Hematopoietic multipotent progenitor cell (in vitro differentiated cells): ENCODE data around the gene INPP5F. TPM values are rescaled to one million over a fixed set of nuclear protein-coding genes. Genes with fewer than 3 reads are reported as not detected.

Source experiments
- DNase-seq, 3 donors: peaks; one replicate each; pipeline ENCODE4 v3.0.0-alpha.2; 2011 to 2015; ENCODE audit warnings: low read depth in 2 of 3, low spot score in 2 of 3
- total RNA-seq: library from RNA; depleted of rRNA; stranded (reverse); fragments of >200 nt; gene quantifications from one replicate; pipeline ENCODE4 v1.2.3, GENCODE V29; 2012

INPP5F gene, protein sequence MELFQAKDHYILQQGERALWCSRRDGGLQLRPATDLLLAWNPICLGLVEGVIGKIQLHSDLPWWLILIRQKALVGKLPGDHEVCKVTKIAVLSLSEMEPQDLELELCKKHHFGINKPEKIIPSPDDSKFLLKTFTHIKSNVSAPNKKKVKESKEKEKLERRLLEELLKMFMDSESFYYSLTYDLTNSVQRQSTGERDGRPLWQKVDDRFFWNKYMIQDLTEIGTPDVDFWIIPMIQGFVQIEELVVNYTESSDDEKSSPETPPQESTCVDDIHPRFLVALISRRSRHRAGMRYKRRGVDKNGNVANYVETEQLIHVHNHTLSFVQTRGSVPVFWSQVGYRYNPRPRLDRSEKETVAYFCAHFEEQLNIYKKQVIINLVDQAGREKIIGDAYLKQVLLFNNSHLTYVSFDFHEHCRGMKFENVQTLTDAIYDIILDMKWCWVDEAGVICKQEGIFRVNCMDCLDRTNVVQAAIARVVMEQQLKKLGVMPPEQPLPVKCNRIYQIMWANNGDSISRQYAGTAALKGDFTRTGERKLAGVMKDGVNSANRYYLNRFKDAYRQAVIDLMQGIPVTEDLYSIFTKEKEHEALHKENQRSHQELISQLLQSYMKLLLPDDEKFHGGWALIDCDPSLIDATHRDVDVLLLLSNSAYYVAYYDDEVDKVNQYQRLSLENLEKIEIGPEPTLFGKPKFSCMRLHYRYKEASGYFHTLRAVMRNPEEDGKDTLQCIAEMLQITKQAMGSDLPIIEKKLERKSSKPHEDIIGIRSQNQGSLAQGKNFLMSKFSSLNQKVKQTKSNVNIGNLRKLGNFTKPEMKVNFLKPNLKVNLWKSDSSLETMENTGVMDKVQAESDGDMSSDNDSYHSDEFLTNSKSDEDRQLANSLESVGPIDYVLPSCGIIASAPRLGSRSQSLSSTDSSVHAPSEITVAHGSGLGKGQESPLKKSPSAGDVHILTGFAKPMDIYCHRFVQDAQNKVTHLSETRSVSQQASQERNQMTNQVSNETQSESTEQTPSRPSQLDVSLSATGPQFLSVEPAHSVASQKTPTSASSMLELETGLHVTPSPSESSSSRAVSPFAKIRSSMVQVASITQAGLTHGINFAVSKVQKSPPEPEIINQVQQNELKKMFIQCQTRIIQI
- 5.4 TPM for total RNA-seq

DNA sequence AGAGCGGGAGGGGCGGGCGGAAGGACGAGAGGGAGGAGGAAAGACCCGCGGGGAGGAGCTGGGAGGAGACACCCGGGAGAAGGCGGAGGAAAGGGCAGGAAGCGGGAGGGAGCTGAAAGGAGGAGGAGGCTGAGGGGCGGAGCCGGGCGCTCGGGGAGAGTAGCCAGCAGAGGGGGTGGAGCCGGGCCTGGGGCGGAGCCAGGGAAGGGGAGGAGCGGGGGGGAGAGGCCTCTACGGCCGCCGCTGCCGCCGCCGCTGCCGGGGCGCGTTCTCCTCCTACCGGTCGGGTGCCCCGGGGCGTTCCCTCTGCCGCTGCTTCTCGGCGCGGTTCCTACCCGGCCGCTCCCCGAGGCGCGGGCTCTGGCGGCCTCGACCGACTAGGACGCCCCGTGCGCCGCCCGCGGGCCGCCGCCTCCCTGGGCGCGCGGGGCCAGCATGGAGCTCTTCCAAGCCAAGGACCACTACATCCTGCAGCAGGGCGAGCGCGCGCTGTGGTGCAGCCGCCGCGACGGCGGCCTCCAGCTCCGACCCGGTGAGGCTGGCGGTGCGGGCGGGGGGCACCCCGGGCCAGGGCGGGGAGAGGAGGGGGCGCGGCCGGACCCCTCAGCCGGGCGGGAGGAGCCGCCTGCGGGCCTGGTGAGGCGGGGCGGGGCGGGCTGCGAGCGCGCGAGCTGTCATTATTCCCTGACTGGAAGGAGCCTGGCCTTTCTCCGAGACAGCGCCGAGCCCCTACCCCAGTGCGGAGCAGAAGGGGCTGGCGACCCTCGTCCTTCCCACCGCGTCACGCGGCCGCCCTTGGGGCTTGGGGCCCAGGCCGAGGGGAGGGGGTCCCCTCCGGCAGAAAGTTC, at the start of gene INPP5F:
TSS of gene INPP5F (plus strand) at position 223 of the 848 bp plus-strand sequence. CDS start at position 436, 213 bp downstream.
- peak; percentile 89 to 98 (median 98) for DNase-seq

DNA sequence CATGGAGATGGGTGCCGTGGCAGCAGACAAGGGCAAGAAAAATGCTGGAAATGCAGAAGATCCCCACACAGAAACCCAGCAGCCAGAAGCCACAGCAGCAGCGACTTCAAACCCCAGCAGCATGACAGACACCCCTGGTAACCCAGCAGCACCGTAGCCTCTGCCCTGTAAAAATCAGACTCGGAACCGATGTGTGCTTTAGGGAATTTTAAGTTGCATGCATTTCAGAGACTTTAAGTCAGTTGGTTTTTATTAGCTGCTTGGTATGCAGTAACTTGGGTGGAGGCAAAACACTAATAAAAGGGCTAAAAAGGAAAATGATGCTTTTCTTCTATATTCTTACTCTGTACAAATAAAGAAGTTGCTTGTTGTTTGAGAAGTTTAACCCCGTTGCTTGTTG, 48.7 kb upstream of the INPP5F start:
- no peak for DNase-seq

DNA sequence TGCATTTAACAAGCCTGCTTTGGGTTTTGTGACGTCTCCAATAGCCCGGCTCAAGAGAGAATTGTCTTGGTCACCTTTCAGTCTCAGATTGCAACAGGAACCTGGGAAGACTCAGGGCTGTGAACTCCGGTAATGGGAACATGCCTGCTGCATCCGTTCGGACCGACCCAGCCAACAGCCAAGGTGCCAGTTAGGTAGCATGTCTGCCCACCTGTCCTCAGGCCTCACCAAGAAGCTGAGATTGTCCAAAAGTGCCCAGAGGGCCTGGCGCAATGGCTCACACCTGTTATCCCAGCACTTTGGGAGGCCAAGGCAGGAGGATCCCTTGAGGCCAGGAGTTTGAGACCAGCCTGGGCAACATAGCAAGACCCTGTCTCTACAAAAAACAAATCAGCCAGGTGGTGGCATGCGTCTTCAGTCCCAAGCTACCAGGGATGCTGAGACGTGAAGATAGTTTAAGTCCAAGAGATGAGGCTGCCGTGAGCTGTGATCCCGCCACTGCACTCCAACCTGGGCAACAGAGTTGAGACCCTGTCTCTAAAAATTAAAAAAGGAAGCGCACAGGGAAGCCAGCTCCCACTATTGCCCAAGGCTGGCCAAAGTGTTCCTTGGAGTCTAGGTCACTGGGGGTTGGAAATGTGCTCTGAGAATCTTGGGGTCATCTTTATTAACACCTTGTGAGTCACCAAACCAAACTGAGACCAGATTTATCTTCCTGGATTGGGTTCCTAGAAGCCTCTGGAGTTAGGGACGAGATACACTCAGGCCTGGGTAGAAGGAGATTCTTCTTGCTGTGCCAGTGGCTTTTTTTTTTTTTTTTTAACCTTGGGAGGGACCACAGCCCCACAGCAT, 47.7 kb upstream of the INPP5F start:
- DNase-seq, result no peak

DNA sequence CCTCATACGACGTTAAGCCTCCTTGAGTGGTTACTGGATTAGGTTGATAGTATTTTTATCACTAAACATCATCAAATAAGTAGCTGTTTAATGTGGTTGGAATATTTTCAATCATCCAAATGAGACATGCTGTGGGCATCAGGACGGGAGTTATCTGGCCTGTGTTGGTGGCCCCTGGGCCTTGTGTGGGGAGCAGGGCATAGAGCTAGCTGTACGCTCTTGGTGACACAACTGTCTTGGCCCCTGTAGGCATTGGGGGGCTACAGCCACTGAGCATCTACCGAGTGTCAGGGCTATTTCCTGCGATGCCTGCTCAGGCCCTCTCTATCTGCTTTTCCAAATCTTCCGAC, 46.4 kb upstream of the INPP5F start:
- no peak for DNase-seq

DNA sequence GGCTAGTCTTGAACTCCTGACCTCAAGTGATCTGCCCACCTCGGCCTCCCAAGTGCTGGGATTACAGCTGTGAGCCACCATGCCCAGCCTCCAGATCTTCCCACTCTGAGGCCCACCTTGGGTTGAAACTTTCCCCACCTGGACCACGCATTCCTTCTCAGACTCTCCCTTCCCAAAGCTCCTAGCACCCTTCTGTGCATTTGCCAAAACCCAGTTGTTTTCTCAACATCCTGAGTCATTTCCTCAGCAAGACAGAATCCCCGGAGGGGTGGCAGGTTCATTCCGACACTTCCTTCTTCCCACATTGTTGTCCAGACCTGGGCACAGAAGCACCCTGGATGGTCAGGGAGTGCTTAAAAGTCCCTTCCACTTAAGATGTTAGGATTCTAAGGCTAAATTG, 45.8 kb upstream of the INPP5F start:
- no peak for DNase-seq

DNA sequence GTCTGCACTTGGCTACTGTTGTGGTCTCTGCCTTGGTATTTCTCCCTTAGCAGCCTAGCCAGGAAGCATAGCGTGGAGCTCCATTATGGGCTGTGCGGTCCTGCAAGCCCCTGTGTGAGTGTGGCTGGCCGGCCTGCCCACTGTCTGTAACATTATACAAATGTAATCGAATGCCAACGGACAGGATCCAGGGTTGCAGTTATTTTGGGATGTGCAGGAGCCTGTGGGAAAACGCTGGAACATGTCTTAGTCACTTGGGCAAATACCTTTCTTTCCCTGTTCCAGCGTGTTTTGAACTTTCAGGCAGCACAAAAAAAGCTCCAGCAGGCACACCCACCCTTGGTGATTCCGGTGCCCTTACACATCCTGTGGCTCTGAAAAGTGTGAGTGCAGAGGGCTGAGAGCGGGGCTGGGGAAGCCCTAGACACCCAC, 45.2 kb upstream of the INPP5F start:
- DNase-seq, result no peak

DNA sequence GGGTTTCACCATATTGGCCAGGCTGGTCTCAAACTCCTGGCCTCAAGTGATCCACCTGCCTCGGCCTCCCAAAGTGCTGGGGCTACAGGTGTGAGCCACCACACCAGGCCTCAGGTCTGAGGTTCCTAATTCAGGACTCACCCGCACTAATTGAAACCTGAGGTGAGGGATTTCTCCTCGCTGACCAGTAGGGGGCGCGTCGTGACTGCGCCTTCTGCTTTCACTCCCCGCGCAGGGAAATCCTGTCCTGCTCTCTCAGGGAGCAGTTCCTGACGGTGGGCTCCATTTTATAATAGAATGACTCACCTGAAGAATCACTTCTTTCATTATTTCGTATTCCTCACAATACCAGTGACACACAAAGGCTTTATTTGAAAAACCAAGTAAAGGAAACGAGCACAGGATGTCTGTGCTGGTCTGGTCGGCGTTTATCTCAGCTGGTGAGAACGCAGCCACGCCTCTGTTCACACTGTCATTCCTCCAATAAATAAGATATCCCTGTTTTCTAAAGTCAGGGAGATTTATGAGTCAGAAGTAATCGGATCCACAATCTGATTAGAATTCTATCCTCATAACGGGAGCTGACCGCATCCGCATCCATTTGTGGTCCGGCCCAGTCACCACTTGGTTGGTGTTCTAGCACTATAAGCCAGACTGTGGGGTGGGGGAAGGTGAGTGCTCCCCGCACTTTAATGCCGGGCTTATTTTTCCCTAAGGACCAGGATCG, 39.2 kb upstream of the INPP5F start:
- DNase-seq, result peak; percentile 79 to 89 (median 83)

DNA sequence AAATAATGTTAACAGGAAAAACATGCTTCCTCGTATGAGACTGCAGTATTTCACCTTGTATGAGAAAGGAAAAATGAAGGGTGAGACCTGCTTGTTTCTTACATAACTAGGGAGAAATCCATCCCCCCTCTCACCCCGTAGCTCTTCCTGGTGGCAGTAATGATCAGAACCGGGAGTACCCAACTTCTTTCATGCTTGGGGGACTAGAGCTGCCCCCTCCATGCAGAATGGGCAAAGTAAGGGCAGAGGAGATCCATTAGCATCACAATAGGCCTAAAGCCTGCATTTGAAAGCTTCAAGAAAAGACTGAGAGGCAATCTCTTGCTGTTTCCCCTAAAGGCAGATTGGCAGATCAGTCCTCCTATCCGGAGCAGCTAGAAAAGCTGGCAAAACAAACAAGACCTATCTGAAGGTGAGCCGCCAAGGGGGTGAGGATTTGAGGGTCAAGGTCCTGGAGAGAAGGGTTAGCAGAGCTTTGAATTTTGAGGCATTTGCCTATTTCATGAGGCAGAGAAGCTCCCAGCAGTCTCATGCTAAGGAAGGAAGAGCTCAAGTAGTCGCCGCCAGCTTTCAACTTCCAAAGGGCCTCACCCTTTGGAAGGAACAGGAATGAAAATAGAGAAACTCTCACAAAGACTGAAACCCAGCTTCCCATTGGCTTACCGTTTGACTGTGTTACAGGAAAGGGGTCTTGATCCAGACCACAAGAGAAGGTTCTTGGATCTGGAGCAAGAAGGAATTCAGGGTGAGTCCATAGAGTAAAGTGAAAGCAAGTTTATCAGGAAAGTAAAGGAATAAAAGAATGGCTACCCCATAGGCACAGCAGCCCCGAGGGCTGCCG, 38.4 kb upstream of the INPP5F start:
- no peak for DNase-seq

DNA sequence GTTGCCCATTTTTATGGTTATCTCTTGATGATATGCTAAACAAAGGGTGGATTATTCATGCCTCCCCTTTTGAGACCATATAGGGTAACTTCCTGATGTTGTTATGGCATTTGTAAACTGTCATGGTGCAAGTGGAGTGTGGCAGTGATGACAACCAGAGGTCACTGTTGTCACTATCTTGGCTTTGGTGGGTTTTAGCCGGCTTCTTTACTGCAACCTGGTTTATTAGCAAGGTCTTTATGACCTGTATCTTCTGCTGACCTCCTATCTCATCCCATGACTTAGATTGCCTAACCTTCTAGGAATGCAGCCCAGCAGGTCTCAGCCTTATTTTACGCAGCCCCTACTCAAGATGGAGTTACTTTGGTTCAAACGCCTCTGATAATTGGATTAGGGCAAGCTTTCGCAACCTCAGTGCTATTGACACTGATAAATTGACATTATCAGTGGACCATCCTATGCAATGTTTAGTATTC, 37.8 kb upstream of the INPP5F start:
- DNase-seq, result peak in 2 of 3 donors; percentile 25 to 27

DNA sequence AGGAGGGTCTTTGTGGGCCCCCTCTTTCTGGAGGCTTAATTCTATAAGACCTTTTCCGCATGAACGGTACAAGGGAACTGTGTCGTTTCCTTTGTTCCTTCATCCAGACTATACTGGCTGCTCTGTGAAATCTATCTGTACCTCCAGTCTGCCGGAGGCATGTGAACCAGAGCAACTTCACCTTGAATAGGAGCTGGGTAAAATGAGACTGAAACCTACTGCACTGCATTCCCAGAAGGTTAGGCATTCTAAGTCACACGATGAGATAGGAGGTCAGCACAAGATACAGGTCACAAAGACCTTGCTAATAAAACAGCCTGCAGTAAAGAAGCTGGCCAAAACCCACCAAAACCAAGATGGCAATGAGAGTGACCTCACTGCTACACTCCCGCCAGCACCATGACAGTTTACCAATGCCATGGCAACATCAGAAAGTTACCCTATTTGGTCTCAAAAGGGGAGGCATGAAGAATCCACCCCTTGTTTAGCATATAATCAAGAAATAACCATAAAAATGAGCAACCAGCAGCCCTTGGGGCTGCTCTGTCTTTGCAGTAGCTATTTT, 36.8 kb upstream of the INPP5F start:
- no peak for DNase-seq

DNA sequence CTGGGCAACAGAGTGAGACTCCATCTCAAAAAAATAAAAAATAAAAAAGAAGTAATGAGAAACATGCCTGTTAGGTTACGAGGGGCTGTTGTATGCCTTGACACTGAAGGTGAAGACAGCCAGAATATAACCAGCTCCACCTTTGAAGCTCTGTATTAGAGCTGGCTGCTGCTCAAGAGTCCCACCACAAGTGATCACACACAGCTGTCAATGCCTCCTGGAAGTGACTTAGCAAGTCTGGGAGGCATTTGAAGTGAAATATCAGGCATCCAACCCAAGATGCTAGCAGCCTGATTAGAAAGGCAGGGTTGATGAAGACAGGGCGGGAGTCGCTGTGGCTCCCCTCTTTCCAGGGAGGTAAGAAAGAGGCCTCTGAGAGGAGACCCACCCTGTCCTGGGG, 34.1 kb upstream of the INPP5F start:
- DNase-seq, result peak in 2 of 3 donors; percentile 28 to 73

DNA sequence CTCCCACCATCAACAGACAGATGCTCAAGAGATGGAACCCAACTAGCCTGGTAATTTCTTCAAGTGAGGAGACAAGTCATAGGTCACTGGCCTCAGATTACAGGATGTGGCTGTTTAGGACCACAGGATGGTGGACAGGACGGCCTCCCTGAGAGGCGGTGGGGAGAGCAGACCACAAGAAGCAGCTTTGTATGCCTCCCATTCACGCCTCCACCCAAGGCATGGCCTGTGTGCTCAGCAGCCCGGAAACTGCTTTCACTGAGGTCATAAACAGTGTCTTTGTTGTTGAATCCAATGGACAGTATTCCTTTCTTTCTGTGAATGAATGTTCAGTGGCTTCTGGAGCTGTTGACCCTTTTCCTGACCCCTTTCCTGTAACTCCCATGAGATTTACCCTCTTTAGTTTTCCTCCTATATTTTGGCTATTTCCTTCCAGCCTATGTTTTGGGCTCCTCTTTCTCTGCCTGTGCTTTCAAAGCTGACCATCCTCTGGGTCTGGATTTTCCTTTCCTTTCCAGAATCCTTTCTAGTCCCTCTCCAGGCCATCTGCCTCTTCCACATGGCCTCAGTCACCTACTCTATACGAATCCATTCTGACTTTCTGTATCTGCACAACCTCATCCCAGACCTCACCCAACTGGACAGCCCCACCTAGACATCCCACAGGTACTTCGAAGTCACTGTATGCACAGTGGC, 32.4 kb upstream of the INPP5F start:
- DNase-seq, result no peak

DNA sequence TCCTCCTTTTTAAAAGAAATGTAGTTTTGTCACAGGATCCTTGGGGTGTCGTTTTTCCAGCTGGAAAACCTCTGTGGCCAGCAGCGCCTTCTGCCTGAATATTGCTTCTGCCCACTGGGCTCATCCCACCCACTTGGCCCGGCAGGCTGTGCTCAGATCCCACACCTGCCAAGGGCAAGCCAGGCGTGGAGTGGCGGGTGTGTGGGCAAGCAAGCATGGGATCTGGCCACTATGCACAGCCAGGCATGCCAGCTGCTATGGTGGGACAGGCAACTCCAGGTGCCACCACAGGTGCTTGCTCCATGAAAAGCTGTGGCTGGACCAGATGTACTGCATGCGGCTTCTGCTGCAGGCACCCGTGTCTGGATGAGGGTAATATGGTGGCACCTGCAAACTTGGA, 31.2 kb upstream of the INPP5F start:
- no peak for DNase-seq

DNA sequence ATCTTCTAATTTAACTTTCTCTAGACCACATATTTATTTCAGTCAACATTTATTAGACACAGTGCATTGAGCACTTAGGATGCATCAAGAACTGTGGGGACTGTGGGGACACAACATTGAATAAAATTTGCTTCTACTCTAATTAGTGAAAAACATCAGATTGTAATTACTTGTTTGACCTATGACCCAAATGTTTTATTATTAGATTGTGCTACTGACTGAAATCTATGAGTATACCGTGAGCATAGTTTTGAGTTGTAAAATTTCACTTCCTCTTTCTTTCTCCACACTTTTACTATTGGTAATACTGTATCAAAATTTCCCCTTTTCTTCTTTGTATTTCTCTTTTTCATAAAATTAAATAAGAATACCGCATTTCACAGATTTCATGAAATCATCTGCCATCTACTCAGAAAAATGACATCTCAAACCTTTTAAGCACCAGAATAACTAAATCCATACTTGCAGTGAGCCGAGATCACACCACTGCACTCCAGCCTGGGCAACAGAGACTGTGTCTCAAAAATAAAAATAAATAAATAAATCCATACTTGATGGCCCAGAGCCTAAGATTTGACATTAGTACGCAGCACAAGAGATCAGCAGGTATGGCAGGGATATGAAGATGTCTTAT, 25.4 kb upstream of the INPP5F start:
- DNase-seq, result no peak

DNA sequence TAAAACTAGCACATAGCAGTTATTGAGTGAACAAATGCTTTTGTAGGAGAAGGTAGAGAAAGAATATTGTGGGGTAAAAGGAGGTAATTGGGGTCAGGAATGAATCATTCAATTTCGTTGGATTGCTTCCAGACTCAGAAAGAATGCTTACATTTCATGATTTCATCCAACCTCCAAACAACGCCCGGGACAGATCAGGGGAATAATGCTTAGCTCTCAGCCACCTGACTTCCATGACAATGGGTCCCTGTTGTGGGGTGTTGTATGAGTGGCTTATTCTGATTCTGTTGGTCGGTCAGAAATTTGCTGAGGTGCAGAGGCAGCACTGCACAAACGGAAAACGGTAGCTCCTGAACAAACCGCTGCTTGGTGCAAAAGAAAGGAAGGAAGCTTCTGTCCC, 24.0 kb upstream of the INPP5F start:
- no peak for DNase-seq

DNA sequence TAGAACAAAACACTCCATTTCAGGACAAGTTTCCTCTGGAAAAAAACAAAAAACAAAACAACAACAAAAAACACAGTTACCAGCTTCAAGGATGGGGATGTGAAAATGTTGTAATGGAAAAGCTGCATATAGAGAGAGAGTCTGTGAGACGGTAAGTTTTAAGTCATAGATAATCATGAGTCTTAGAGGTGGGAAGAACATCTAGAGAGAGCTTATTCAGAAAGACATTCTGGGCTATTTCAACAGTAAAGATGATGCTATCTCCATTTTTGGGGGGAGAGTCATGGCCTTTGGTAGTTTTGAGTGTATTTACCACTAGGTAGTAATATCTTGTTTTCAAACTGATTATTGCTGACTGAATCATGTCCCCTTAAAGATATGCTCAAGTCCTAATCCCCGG, 23.3 kb upstream of the INPP5F start:
- no peak for DNase-seq
